Activated CD4-positive, alpha-beta T cell treated with anti-CD3 and anti-CD28 coated beads for 36 hours (primary cell): ENCODE measurements around the gene ZNF397. TPM values are rescaled to one million over a fixed set of nuclear protein-coding genes. Genes with fewer than 3 reads are reported as not detected.

ENCODE experiments used
- ATAC-seq: fragments of 200-7000 bp; cut with Tn5 transposase; one replicate; pipeline ENCODE4 v1.10.0; 2021; ENCODE audit warnings: mild to moderate bottlenecking, moderate library complexity
- CTCF ChIA-PET: fragments of 350-600 bp; sonication (Branson Sonifier 250); formaldehyde crosslinking; loops from one replicate; lab custom pipeline; 2021; ENCODE audit warnings: antibody characterized with exemption; lab: Charles Lee
- POLR2A ChIA-PET: fragments of 350-600 bp; sonication (Branson Sonifier 250); formaldehyde crosslinking; loops from one replicate; lab custom pipeline; 2021; ENCODE audit warnings: antibody characterized with exemption, inconsistent platforms; lab: Charles Lee
- DNase-seq: peaks from one replicate; pipeline ENCODE4 v3.0.0-alpha.2; 2020
- H3K27ac Mint-ChIP-seq: one replicate; pipeline ENCODE4 v1.8.0; 2021; ENCODE audit warnings: mixed read lengths
- H3K27me3 Mint-ChIP-seq: one replicate; pipeline ENCODE4 v1.8.0; 2021; ENCODE audit warnings: mixed read lengths
- H3K36me3 Mint-ChIP-seq: one replicate; pipeline ENCODE4 v1.8.0; 2021; ENCODE audit warnings: low read depth, mixed read lengths
- H3K4me1 Mint-ChIP-seq: one replicate; pipeline ENCODE4 v1.8.0; 2021; ENCODE audit warnings: mixed read lengths
- H3K4me3 Mint-ChIP-seq: one replicate; pipeline ENCODE4 v1.8.0; 2021; ENCODE audit warnings: mild to moderate bottlenecking, moderate library complexity, mixed read lengths
- H3K9me3 Mint-ChIP-seq: one replicate; pipeline ENCODE4 v1.8.0; 2021; ENCODE audit warnings: low read depth, mixed read lengths
- intact Hi-C, 2 experiments: fragments of 100-400 bp; cut with DNase I in 1 of 2; cut with micrococcal nuclease in 1 of 2; formaldehyde crosslinking; loops; one replicate each; pipeline versions ENCODE4 v1.14.2 to v1.15.1; 2022 to 2024; cut with DNase I, micrococcal nuclease
- total RNA-seq, 2 experiments: library from RNA; stranded (reverse); gene quantifications; one replicate each; pipeline ENCODE4 v1.2.3, GENCODE V29; 2021

The ZNF397 gene
- total RNA-seq, 2 experiments from 2014 or later = 21.3 to 21.9 TPM

DNA sequence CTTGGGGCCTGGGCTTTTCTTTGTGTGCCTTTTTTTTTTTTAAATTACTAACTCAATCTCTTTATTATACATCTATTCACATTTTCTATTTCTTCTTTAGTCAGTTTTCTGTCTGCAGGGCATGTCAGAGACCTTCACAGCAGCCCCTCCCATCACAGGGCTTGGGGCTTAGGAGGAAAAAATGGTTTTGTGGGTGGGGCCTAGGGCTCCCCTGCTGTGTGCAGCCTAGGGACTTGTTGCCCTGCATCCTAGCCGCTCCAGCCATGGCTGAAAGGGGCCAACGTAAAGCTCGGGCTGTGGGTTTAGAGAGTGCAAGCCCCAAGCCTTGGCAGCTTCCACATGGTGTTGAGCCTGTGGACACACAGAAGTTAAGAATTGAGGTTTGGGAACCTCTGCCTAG, 35.4 kb downstream of the ZNF397 start:
- no peak overlapping the region for H3K27ac Mint-ChIP-seq
- intact Hi-C loops = no loop called here
- CTCF ChIA-PET = no interaction called here
- H3K4me3 Mint-ChIP-seq = no peak overlapping the region
- ATAC-seq (no peak), DNase-seq (no peak)
- peaks cover 14% of the 10 kb centered on the region for H3K4me1 Mint-ChIP-seq
- H3K27me3 Mint-ChIP-seq = no peaks in the 10 kb centered on the region
- peaks cover 7% of the 10 kb centered on the region for H3K36me3 Mint-ChIP-seq
- peaks cover 6% of the 10 kb centered on the region for H3K9me3 Mint-ChIP-seq
- POLR2A ChIA-PET = no interaction called here

DNA sequence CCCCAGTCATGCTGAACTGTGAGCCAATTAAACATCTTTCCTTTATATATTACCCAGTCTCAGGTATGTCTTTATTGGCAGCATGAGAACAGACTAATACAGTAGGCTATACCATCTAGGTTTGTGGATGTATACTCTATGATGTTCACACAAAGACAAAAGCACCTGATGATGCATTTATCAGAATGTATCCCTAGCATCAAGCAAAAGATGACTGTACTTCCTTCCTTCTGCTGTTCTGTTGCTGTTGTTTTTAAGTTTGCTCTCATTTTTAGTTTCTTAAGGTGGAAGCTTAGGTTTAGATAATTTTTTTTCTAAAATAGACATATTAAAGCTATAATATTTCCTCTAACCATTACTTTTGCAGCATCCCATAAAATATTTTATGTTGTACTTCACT, 36.8 kb downstream of the ZNF397 start:
- peak; percentile 80 for ATAC-seq
- DNase-seq = no peak
- Mint-ChIP-seq H3K9me3 (peaks cover 8% of the 10 kb centered on the region), H3K36me3 (peaks cover 11% of the 10 kb centered on the region), H3K4me1 (peaks cover 19% of the 10 kb centered on the region), H3K27me3 (no peaks in the 10 kb centered on the region), H3K27ac (no peak overlapping the region), H3K4me3 (no peak overlapping the region)
- ChIA-PET POLR2A (no interaction called here), CTCF (interaction anchor here (1.1 to 1.7 kb wide), 2 partner anchors 21 to 109 kb away, joined by 3 to 4 read pairs; no protein-coding TSS in a partner anchor)
- intact Hi-C loops = no loop called here

- ChIA-PET POLR2A (no interaction called here), CTCF (interaction anchor here (1.1 to 1.7 kb wide), 2 partner anchors 21 to 108 kb away, joined by 3 to 4 read pairs; no protein-coding TSS in a partner anchor)
- Mint-ChIP-seq H3K36me3 (peaks cover 12% of the 10 kb centered on the region), H3K4me1 (peaks cover 21% of the 10 kb centered on the region), H3K27me3 (no peaks in the 10 kb centered on the region), H3K9me3 (peaks cover 7% of the 10 kb centered on the region), H3K27ac (no peak overlapping the region), H3K4me3 (no peak overlapping the region)
- intact Hi-C loops = no loop called here
- DNase-seq (no peak), ATAC-seq (no peak)
Observed at GRCh38 chr18:35278085-35278484, 37.3 kb downstream of the ZNF397 start.

DNA sequence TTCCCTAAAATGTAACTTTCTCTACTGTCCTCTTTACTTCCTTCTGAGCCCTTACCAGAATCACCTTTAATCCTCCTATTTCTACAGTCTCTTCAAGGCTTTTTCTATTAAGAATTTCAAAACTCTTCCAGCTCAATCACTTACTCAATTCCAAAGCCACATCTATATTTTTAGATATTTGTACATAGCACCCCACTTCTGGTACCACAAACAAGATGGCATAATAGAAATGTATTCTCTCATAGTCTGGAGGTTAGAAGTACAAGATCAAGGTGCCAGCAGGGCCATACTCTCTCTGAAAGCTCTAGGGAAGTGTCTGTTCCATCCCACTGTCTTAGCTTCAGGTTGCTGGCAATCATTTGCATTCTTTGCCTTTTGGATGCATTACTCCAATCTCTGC, 38.1 kb downstream of the ZNF397 start:
- Mint-ChIP-seq H3K27ac (no peak overlapping the region), H3K27me3 (no peaks in the 10 kb centered on the region), H3K4me1 (peaks cover 21% of the 10 kb centered on the region), H3K4me3 (no peak overlapping the region), H3K36me3 (peaks cover 12% of the 10 kb centered on the region), H3K9me3 (peaks cover 6% of the 10 kb centered on the region)
- ATAC-seq = no peak
- ChIA-PET POLR2A (no interaction called here), CTCF (interaction anchor here (0.7 to 1.7 kb wide), 2 partner anchors 9 to 108 kb away, joined by 3 to 4 read pairs; no protein-coding TSS in a partner anchor)
- DNase-seq = no peak
- intact Hi-C loops = no loop called here

- CTCF ChIA-PET = interaction anchor here (1.6 kb wide), 1 partner anchor 52 kb away, joined by 5 read pairs; no protein-coding TSS in a partner anchor
- H3K4me3 Mint-ChIP-seq = no peak overlapping the region
- POLR2A ChIA-PET = no interaction called here
- no peak overlapping the region for H3K27ac Mint-ChIP-seq
- intact Hi-C loops = no loop called here
- peaks cover 29% of the 10 kb centered on the region for H3K36me3 Mint-ChIP-seq
- ATAC-seq = peak; percentile 79
- H3K27me3 Mint-ChIP-seq = no peaks in the 10 kb centered on the region
- H3K9me3 Mint-ChIP-seq = peaks cover 10% of the 10 kb centered on the region
- H3K4me1 Mint-ChIP-seq = peaks cover 28% of the 10 kb centered on the region
- DNase-seq = no peak
Observed at GRCh38 chr18:35282353-35282752, 41.5 kb downstream of the ZNF397 start.

DNA sequence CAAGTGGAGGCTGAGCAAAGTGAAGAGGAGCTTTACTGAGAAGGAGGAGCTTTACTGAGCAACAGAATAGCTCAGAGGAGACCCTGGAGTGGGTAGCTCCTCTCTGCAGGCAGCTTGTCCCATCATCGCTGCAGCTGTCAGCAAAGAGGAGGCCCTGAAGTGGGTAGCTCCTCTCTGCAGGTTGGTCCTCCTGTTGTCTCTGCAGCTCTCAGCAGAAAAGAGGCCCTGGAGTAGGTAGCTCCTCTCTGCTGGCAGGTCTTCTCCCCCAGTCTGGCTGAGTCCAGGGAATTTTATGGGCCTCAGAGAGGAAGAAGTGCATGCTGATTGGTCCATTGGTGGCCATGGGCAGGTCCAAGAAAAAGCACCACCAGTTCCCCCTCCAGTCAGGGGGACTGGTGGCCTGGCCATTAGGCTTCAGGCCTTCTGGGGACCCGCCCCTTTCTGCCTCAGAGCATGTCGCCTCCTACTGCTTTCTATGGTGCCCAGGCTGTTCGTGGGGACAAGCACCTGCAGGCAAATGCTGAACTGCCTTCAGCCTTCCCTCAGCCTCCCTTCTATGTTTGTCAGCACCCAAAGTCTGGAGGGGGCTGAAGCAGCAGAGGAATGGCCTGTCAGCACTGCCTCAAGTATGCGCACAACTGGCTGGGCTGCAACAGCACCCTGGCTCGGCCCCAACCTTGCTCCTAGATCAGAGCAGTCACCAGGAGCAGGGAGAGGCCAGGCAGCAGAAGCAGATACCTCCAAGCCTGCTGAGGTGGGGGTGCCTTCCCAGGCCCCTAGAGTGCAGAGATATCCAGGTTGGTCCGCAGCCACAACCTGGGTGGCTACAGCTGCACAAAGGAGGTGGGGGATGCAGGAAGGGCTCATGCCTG, 43.3 kb downstream of the ZNF397 start:
- no peak overlapping the region for H3K4me3 Mint-ChIP-seq
- intact Hi-C loops = no loop called here
- ChIA-PET POLR2A (interaction anchor here (1.0 kb wide), 1 partner anchor 188 kb away, joined by 7 read pairs; no protein-coding TSS in a partner anchor), CTCF (interaction anchor here (0.6 to 1.6 kb wide), 3 partner anchors 17 to 210 kb away, joined by 3 to 5 read pairs (median 4); no protein-coding TSS in a partner anchor)
- no peaks in the 10 kb centered on the region for H3K27me3 Mint-ChIP-seq
- peaks cover 8% of the 10 kb centered on the region for H3K9me3 Mint-ChIP-seq
- no peak for DNase-seq
- ATAC-seq = no peak
- no peak overlapping the region for H3K27ac Mint-ChIP-seq
- H3K4me1 Mint-ChIP-seq = peaks cover 28% of the 10 kb centered on the region
- H3K36me3 Mint-ChIP-seq = peaks cover 34% of the 10 kb centered on the region

- no peak for DNase-seq
- Mint-ChIP-seq H3K27me3 (no peaks in the 10 kb centered on the region), H3K36me3 (peaks cover 37% of the 10 kb centered on the region), H3K4me3 (no peak overlapping the region), H3K27ac (no peak overlapping the region), H3K4me1 (peaks cover 31% of the 10 kb centered on the region), H3K9me3 (peaks cover 7% of the 10 kb centered on the region)
- ChIA-PET CTCF (interaction anchor here (0.7 kb wide), 1 partner anchor 210 kb away, joined by 4 read pairs; no protein-coding TSS in a partner anchor), POLR2A (interaction anchor here (1.0 kb wide), 1 partner anchor 189 kb away, joined by 7 read pairs; no protein-coding TSS in a partner anchor)
- intact Hi-C loops = no loop called here
- ATAC-seq = no peak
Observed at GRCh38 chr18:35284841-35285240, 44.0 kb downstream of the ZNF397 start.

DNA sequence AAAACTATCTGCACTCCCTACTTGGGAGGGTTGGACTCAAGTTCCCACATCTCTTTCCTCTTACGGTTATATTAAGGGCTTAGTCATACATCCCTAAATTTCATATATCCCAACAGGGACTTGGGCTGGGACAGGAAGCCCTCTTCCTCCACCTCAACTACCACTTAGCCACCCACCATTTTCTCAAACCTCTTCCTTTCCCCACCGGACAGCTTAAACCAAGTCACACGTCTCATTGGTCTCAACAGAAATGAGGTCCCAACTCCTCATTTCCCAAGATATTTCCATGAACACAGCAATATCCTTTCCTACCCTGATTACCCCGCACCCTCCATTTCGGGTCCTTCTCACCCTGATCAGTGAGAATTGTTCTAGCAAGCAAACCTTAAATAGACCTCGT, 48.5 kb downstream of the ZNF397 start:
- ATAC-seq (no peak), DNase-seq (no peak)
- intact Hi-C loops = loop anchor here in 1 of 2 experiments (1.0 kb wide), 2 partner anchors 22 to 208 kb away; partner anchors contain the start of gene INO80C
- CTCF ChIA-PET = interaction anchor here (0.6 to 2.3 kb wide), 8 partner anchors 8 to 259 kb away, joined by 3 to 9 read pairs (median 4); no protein-coding TSS in a partner anchor
- Mint-ChIP-seq H3K36me3 (peaks cover 46% of the 10 kb centered on the region), H3K27me3 (no peaks in the 10 kb centered on the region), H3K9me3 (peaks cover 4% of the 10 kb centered on the region), H3K4me3 (peak overlapping the region; percentile 96), H3K4me1 (peaks cover 45% of the 10 kb centered on the region), H3K27ac (peak overlapping the region; percentile 96)
- POLR2A ChIA-PET = interaction anchor here (0.9 kb wide), 1 partner anchor 9 kb away, joined by 3 read pairs; no protein-coding TSS in a partner anchor

DNA sequence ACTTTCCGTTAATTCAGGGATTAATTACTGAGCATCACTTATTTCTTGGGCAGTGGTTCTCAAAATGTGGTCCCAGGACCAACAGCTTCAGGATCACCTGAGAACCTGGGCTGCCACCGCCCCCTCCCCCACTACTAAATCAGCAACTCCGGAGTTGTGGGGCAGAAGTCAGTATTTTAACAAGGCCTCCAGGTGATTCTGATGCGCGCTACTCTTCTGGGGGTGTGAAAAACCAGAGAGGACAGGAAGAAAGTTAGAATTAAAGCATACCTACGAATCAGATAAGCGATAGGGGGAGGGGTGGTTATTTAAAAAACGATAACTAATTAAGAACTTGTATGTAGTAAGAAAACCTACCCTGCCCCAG, 48.9 kb downstream of the ZNF397 start:
- H3K27ac Mint-ChIP-seq = peak overlapping the region; percentile 96
- ATAC-seq (peak; percentile 57), DNase-seq (peak; percentile 59)
- ChIA-PET CTCF (interaction anchor here (0.6 to 2.3 kb wide), 7 partner anchors 9 to 260 kb away, joined by 3 to 9 read pairs (median 3); no protein-coding TSS in a partner anchor), POLR2A (interaction anchor here (0.7 to 1.0 kb wide), 4 partner anchors 8 to 54 kb away, joined by 3 to 4 read pairs (median 4); partner anchors contain the start of gene ZNF24)
- no peaks in the 10 kb centered on the region for H3K27me3 Mint-ChIP-seq
- peak overlapping the region; percentile 96 for H3K4me3 Mint-ChIP-seq
- peaks cover 4% of the 10 kb centered on the region for H3K9me3 Mint-ChIP-seq
- H3K4me1 Mint-ChIP-seq = peaks cover 45% of the 10 kb centered on the region
- intact Hi-C loops = loop anchor here (1.0 to 5.0 kb wide), 10 partner anchors 22 to 838 kb away; partner anchors contain the start of genes INO80C (in 2 of the 2), ZNF24 (in 2 of the 2), ZNF397 (in 2 of the 2) and ELP2 (in 1 of the 2)
- H3K36me3 Mint-ChIP-seq = peaks cover 50% of the 10 kb centered on the region

- CTCF ChIA-PET = interaction anchor here (0.7 to 1.7 kb wide), 5 partner anchors 16 to 260 kb away, joined by 3 to 6 read pairs (median 3); no protein-coding TSS in a partner anchor
- Mint-ChIP-seq H3K36me3 (peaks cover 52% of the 10 kb centered on the region), H3K27me3 (no peaks in the 10 kb centered on the region), H3K4me3 (peak within 1 kb of the TSS; percentile 96), H3K9me3 (peaks cover 6% of the 10 kb centered on the region), H3K4me1 (peaks cover 45% of the 10 kb centered on the region), H3K27ac (peak within 1 kb of the TSS; percentile 96)
- ATAC-seq (peak; percentile 97), DNase-seq (peak; percentile 97)
- intact Hi-C loops = loop anchor here (1.0 to 5.0 kb wide), 10 partner anchors 23 to 837 kb away; partner anchors contain the start of genes ZNF24 (in 2 of the 2), ZNF397 (in 2 of the 2), ELP2 (in 1 of the 2) and INO80C (in 1 of the 2)
- POLR2A ChIA-PET = interaction anchor here (0.7 to 1.0 kb wide), 4 partner anchors 8 to 54 kb away, joined by 3 to 4 read pairs (median 4); partner anchors contain the start of gene ZNF24
Observed at GRCh38 chr18:35290094-35290735, 49.4 kb downstream of the ZNF397 start, which contains the start of gene ZSCAN30. ZSCAN30 (minus strand) TSS chr18:35290229; CDS start chr18:35264352, 25,877 bp downstream.
